T-cell (primary cell): Measurements from ENCODE around the gene PTF1A. TPM values are rescaled to one million over a fixed set of nuclear protein-coding genes. Genes with fewer than 3 reads are reported as not detected.

Experiments used
- ATAC-seq, 4 experiments: fragments of 200-7000 bp in 3 of 4; fragments of 150-1000 bp in 1 of 4; cut with Tn5 transposase; replicated peaks in 1 of 4; 1 replicate in 3 of 4; 2 replicates in 1 of 4; pipeline ENCODE4 v1.10.0; 2021; ENCODE audit warnings: moderate library complexity in 3 of 4, mild to moderate bottlenecking in 2 of 4, moderate number of reproducible peaks in 1 of 4
- CTCF ChIA-PET, 2 donors: fragments of 300-600 bp; sonication (Branson Sonifier 250); formaldehyde crosslinking; loops; one replicate each; lab custom pipeline; 2022; ENCODE audit warnings: antibody characterized with exemption in 2 of 2; lab: Charles Lee
- POLR2A ChIA-PET, 2 donors: fragments of 300-600 bp; sonication (Branson Sonifier 250); formaldehyde crosslinking; loops; one replicate each; lab custom pipeline; 2022; ENCODE audit warnings: antibody characterized with exemption in 2 of 2; lab: Charles Lee
- DNase-seq, 35 experiments: peaks; one replicate each; pipeline versions ENCODE4 v3.0.0 to v3.0.0-alpha.2; 2013 to 2023
- H3K27ac ChIP-seq: one replicate; pipeline ENCODE4 v1.5.1; 2013; ENCODE audit warnings: low read length
- H3K27me3 ChIP-seq, 2 experiments: replicated peaks in 1 of 2; 1 replicate in 1 of 2; 2 replicates in 1 of 2; pipeline versions ENCODE4 v1.6.1 to v1.7.0; 2013; ENCODE audit warnings: low read length in 1 of 2, mixed read lengths in 1 of 2; ENCODE audit not compliant: control insufficient read depth in 2 of 2, insufficient read depth in 2 of 2; ENCODE audit errors: extremely low read depth in 1 of 2
- H3K36me3 ChIP-seq, 2 donors: 1 replicate in 1 of 2; 2 replicates in 1 of 2; pipeline versions ENCODE4 v1.6.1 to v1.7.0; 2013; ENCODE audit warnings: low read length in 1 of 2; ENCODE audit not compliant: control insufficient read depth in 2 of 2, insufficient read depth in 1 of 2; ENCODE audit errors: extremely low read depth in 1 of 2
- H3K4me1 ChIP-seq, 2 experiments: 1 replicate in 1 of 2; 2 replicates in 1 of 2; pipeline versions ENCODE4 v1.6.1 to v1.7.0; 2013; ENCODE audit warnings: low read length in 2 of 2, mixed read lengths in 1 of 2; ENCODE audit not compliant: insufficient read depth in 2 of 2, control insufficient read depth in 1 of 2; ENCODE audit errors: extremely low read depth in 1 of 2
- H3K4me3 ChIP-seq, 2 donors: 1 replicate in 1 of 2; 2 replicates in 1 of 2; pipeline versions ENCODE4 v1.5.1 to v1.7.0; 2013; ENCODE audit warnings: mild to moderate bottlenecking in 2 of 2, low read length in 1 of 2, moderate library complexity in 1 of 2; ENCODE audit not compliant: control insufficient read depth in 1 of 2; ENCODE audit errors: extremely low read depth in 1 of 2
- H3K9me3 ChIP-seq: 2 replicates; pipeline ENCODE4 v1.7.0; 2013
- H3K27ac Mint-ChIP-seq, 2 donors: one replicate each; pipeline ENCODE4 v1.8.0; 2020 to 2021; ENCODE audit warnings: mild to moderate bottlenecking in 2 of 2, mixed read lengths in 2 of 2
- H3K27me3 Mint-ChIP-seq, 2 donors: one replicate each; pipeline ENCODE4 v1.8.0; 2021 to 2022; ENCODE audit warnings: mixed read lengths in 2 of 2
- H3K36me3 Mint-ChIP-seq: one replicate; pipeline ENCODE4 v1.8.0; 2021; ENCODE audit warnings: mixed read lengths
- H3K4me1 Mint-ChIP-seq, 3 donors: one replicate each; pipeline ENCODE4 v1.8.0; 2020 to 2022; ENCODE audit warnings: mixed read lengths in 3 of 3, mild to moderate bottlenecking in 1 of 3
- H3K4me3 Mint-ChIP-seq, 3 donors: one replicate each; pipeline ENCODE4 v1.8.0; 2020 to 2022; ENCODE audit warnings: mild to moderate bottlenecking in 3 of 3, mixed read lengths in 3 of 3, moderate library complexity in 3 of 3
- H3K9me3 Mint-ChIP-seq, 3 donors: one replicate each; pipeline ENCODE4 v1.8.0; 2020 to 2022; ENCODE audit warnings: mixed read lengths in 3 of 3
- WGBS: methylation state at CpG from one replicate; pipeline ENCODE4 v1.1.5; 2013; ENCODE audit warnings: missing lambda C conversion rate; ENCODE audit not compliant: insufficient coverage; 5-methylcytosine and 5-hydroxymethylcytosine counted together
- total RNA-seq, 35 experiments: library from RNA in 6 of 35; stranded (reverse) in 6 of 35; fragments of 120-200 nt in 1 of 35; gene quantifications; one replicate each; pipeline versions ENCODE4 v1.2.1 to v1.2.4 and lab custom pipeline; 2013 to 2026

Gene PTF1A
- total RNA-seq, 5 donors from 2014 or later (not counting 1 experiment from before 2014, with no cell fraction given), result not detected

DNA sequence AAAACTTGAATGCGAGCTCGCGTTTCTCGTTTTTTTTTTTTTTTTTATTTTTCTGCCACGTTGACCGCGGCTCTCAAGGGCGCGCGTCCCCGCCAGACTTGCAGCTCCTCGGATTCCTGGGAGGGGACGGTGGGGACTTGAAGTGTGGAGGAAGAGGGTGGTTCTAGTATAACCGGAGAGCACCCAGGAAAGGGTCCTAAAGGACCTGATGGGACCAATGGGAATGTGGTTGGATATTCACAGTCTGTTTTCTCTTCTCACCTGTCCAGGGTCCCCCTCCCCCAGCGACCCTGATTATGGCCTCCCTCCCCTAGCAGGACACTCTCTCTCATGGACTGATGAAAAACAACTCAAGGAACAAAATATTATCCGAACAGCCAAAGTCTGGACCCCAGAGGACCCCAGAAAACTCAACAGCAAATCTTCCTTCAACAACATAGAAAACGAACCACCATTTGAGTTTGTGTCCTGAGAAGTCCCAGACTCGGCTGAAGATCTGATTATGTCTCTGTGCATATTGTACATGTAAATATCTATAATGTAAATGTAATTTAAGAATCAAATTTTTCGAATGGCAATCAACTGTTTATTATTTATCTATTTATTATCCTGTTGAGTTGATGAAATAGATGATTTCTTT lies 1.4 kb downstream of the PTF1A start:
- ChIA-PET POLR2A (no interaction called here), CTCF (no interaction called here)
- no peaks in the 10 kb centered on the region for H3K9me3 Mint-ChIP-seq
- no peaks in the 10 kb centered on the region for H3K36me3 ChIP-seq
- no peaks in the 10 kb centered on the region for H3K9me3 ChIP-seq
- H3K4me3 Mint-ChIP-seq, result peak overlapping the region in 1 of 3 donors; percentile 5
- no peak for ATAC-seq
- H3K27ac ChIP-seq, result no peak overlapping the region
- H3K27me3 ChIP-seq, result peaks cover 18 to 64% of the 10 kb centered on the region in 2 experiments
- 3% methylated on average over 7 of the region's 19 CpGs for WGBS
- H3K4me1 Mint-ChIP-seq, result peaks cover 0 to 11% (median 10%) of the 10 kb centered on the region in 3 donors
- no peak for DNase-seq
- H3K27me3 Mint-ChIP-seq, result peaks cover 55 to 68% of the 10 kb centered on the region in 2 donors
- no peak overlapping the region for H3K27ac Mint-ChIP-seq
- no peaks in the 10 kb centered on the region for H3K4me1 ChIP-seq
- H3K4me3 ChIP-seq, result no peak overlapping the region
- H3K36me3 Mint-ChIP-seq, result no peaks in the 10 kb centered on the region

DNA sequence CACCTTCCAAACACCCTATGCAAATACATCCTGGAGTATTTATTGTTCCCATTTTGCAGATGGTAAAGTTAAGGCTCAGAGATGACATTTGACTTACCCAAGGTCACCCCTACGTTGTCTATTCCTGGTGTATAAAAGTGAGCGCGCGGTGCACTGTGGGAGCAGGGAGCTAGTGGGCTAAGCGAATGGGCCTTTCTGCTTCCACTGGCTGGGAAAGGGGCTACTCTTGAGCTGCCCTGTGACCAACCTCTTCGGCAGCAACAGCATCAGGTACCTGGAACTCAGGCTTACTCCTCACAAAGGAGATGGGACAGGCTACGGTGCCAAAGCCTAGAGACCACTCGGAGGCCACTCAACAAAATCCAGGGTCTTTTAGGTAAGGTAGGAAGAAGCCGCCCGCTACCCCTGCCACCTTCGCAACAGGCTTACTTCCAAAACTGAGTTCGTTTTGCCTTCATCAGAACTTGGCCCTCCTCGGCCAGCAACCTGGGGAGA lies 2.4 kb downstream of the PTF1A start:
- Histone ChIP-seq H3K27ac (no peak overlapping the region), H3K4me1 (peaks cover 0 to 4% of the 10 kb centered on the region in 2 experiments), H3K4me3 (no peak overlapping the region), H3K36me3 (no peaks in the 10 kb centered on the region), H3K9me3 (no peaks in the 10 kb centered on the region), H3K27me3 (peaks cover 17 to 67% of the 10 kb centered on the region in 2 experiments)
- Mint-ChIP-seq H3K36me3 (no peaks in the 10 kb centered on the region), H3K4me1 (peaks cover 0 to 12% (median 10%) of the 10 kb centered on the region in 3 donors), H3K4me3 (no peak overlapping the region), H3K27me3 (peaks cover 51 to 63% of the 10 kb centered on the region in 2 donors), H3K27ac (no peak overlapping the region), H3K9me3 (no peaks in the 10 kb centered on the region)
- ATAC-seq, result no peak
- CTCF ChIA-PET, result no interaction called here
- no peak for DNase-seq
- 23% methylated on average over 11 of the region's 13 CpGs for WGBS
- POLR2A ChIA-PET, result no interaction called here

DNA sequence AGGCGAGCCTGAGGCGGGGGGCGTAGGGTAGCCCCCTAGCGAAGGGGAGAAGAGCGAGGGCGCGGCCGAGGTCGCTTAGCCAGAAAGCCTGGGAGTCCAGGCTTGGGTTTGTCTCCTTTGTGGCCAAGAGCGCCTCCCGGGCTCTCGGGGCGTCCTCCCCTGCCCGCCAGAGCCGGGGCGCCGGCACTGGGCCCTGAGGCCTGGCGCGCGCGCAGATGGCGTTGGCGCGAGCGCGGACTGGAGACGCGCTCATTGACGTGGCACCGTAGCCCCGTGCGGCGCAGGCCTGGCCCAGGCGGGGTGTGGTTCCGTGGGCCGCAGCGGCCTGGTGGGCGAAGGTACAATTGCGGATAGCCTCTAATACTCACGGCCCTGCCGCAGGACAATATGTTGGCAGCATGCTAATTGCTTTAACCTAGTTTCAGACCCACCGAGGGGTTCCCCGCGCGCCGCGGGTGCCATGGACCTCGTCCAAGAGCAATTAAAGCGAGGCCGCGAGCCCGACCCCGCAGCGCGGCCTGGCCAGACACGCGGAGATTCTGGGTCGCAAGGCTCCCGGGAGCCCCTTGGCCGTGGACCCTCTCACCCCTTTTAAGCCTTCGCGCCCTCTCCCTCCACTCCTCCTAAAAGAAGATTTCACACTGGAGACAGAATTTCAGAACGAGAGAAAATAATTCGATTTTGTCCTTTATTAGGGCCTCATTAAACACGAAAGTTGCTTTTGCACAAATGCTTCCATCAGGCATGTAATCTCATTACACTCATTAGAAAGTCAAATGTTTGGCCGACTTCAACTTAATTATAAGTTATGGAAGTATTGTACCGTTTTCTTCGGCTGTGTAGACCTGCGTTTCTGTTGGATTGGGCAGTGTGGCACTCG lies 3.1 kb downstream of the PTF1A start:
- H3K27ac Mint-ChIP-seq, result no peak overlapping the region
- 11% methylated on average over 60 of the region's 70 CpGs for WGBS
- H3K9me3 Mint-ChIP-seq, result no peaks in the 10 kb centered on the region
- ChIA-PET POLR2A (no interaction called here), CTCF (no interaction called here)
- H3K9me3 ChIP-seq, result no peaks in the 10 kb centered on the region
- H3K4me1 Mint-ChIP-seq, result peaks cover 0 to 18% (median 15%) of the 10 kb centered on the region in 3 donors
- H3K27me3 ChIP-seq, result peaks cover 17 to 70% of the 10 kb centered on the region in 2 experiments
- no peaks in the 10 kb centered on the region for H3K36me3 Mint-ChIP-seq
- no peak overlapping the region for H3K4me3 ChIP-seq
- no peak overlapping the region for H3K4me3 Mint-ChIP-seq
- no peaks in the 10 kb centered on the region for H3K36me3 ChIP-seq
- ATAC-seq (no peak), DNase-seq (no peak)
- H3K4me1 ChIP-seq, result peaks cover 0 to 9% of the 10 kb centered on the region in 2 experiments
- peaks cover 48 to 68% of the 10 kb centered on the region in 2 donors for H3K27me3 Mint-ChIP-seq
- H3K27ac ChIP-seq, result no peak overlapping the region

DNA sequence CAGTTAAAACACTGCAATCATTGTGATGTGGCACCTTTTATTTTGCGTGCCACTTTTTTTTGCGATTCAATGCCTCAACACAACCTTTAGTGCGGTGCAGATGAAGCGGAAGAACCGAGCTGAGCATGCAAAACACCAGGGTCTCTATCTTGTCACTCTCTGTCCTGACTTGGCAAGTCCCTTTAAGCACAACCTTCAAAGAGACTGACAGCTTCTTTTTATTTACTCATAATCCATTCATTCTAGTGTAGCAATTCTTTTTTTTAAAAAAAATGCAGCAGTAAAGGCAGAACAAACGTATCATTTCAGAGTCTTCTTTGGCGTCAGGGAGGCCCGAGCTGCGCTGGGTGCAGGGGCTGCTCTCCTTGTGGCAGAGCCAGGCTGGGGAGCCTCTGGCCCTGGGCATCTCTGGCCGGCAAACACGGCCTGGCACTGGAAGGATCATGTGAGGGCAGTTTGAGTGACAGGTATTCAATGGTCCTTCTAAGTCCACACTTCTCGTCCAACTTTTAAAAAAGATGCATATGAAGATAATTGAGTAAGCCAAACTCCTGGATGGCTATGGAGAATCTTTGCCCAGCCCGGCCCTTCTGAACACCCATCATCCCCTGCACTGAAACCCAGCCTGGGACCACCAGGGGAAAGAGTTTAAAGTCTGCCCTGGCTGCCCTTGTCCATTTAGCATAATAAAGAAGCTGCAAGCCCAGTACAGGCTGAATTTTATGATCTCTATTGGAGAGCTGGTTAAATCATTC lies 3.9 kb downstream of the PTF1A start:
- peaks cover 14 to 74% of the 10 kb centered on the region in 2 experiments for H3K27me3 ChIP-seq
- no peaks in the 10 kb centered on the region for H3K9me3 ChIP-seq
- Mint-ChIP-seq H3K27ac (no peak overlapping the region), H3K4me3 (no peak overlapping the region), H3K27me3 (peaks cover 48 to 68% of the 10 kb centered on the region in 2 donors), H3K36me3 (no peaks in the 10 kb centered on the region), H3K4me1 (peaks cover 0 to 16% (median 13%) of the 10 kb centered on the region in 3 donors), H3K9me3 (no peaks in the 10 kb centered on the region)
- DNase-seq (no peak), ATAC-seq (no peak)
- H3K4me1 ChIP-seq, result peaks cover 0 to 9% of the 10 kb centered on the region in 2 experiments
- no peak overlapping the region for H3K4me3 ChIP-seq
- CTCF ChIA-PET, result no interaction called here
- H3K36me3 ChIP-seq, result no peaks in the 10 kb centered on the region
- H3K27ac ChIP-seq, result no peak overlapping the region
- 13% methylated on average over 8 of the region's 13 CpGs for WGBS
- POLR2A ChIA-PET, result no interaction called here

DNA sequence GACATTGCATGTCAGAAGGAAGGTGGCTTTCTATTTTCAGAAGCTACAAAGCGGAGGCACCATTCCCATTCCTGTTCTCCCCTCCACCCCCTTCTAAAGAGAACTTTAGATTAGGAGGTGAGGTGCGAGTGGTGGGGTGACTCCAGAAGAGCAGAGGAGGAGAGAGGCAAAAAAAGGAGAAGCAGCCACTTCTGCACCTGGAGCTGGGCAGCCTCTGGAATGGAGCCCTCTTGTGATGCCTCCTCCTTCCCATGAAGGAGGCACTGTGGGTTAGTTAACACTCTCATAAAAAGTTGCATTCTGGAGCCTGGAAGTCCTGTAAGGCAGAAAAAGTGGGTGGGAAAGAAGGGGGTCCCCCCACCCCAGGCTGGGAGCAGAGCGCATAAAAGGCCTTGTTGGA lies 4.8 kb downstream of the PTF1A start:
- H3K4me3 ChIP-seq, result no peak overlapping the region
- H3K4me3 Mint-ChIP-seq, result no peak overlapping the region
- no peaks in the 10 kb centered on the region for H3K36me3 ChIP-seq
- ChIA-PET CTCF (no interaction called here), POLR2A (no interaction called here)
- H3K9me3 Mint-ChIP-seq, result no peaks in the 10 kb centered on the region
- no CpG with 5 or more reads among the region's 3 CpGs for WGBS
- ATAC-seq (no peak), DNase-seq (no peak)
- H3K27me3 Mint-ChIP-seq, result peaks cover 54 to 72% of the 10 kb centered on the region in 2 donors
- H3K27ac ChIP-seq, result no peak overlapping the region
- no peak overlapping the region for H3K27ac Mint-ChIP-seq
- H3K4me1 ChIP-seq, result peaks cover 0 to 9% of the 10 kb centered on the region in 2 experiments
- peaks cover 21 to 69% of the 10 kb centered on the region in 2 experiments for H3K27me3 ChIP-seq
- no peaks in the 10 kb centered on the region for H3K9me3 ChIP-seq
- H3K36me3 Mint-ChIP-seq, result no peaks in the 10 kb centered on the region
- H3K4me1 Mint-ChIP-seq, result peaks cover 0 to 15% (median 12%) of the 10 kb centered on the region in 3 donors

DNA sequence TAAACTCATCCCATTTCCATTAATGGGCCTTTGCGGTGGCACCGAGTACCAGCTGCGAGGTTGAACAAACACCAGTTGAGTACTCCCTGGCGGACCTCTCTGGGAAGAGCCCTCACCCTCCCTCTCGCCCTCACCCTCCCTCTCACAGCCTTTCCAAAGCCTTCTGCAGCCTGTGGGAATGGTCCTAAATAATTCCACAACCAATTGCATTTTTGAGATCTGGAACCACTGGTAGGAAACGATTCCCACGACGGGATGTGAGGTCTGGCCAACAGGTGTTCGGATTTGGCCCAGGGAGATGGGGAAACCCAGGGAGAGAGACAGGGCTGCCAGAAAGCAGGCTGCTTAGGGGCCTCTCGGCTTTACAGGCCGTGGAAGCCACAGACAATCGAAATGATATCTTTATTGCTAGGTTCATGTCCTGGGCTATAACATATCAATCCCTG lies 5.3 kb downstream of the PTF1A start:
- Histone ChIP-seq H3K4me3 (no peak overlapping the region), H3K36me3 (no peaks in the 10 kb centered on the region), H3K9me3 (no peaks in the 10 kb centered on the region), H3K27ac (no peak overlapping the region), H3K4me1 (peaks cover 0 to 9% of the 10 kb centered on the region in 2 experiments), H3K27me3 (peaks cover 22 to 67% of the 10 kb centered on the region in 2 experiments)
- H3K4me3 Mint-ChIP-seq, result no peak overlapping the region
- CTCF ChIA-PET, result no interaction called here
- 6% methylated on average over 8 of the region's 12 CpGs for WGBS
- H3K36me3 Mint-ChIP-seq, result no peaks in the 10 kb centered on the region
- no peaks in the 10 kb centered on the region for H3K9me3 Mint-ChIP-seq
- POLR2A ChIA-PET, result no interaction called here
- ATAC-seq (no peak), DNase-seq (no peak)
- no peak overlapping the region for H3K27ac Mint-ChIP-seq
- peaks cover 0 to 15% (median 12%) of the 10 kb centered on the region in 3 donors for H3K4me1 Mint-ChIP-seq
- peaks cover 58 to 75% of the 10 kb centered on the region in 2 donors for H3K27me3 Mint-ChIP-seq
